ACC112 (cell line): ENCODE results near the gene SLC22A16.
"Not testable (repeated sequence)": the region's sequence is repeated elsewhere in the genome, so short reads cannot be mapped to it uniquely, and the experiment has no call there.

ENCODE experiments used
- H2AFZ ChIP-seq: fragments of 200-600 bp; sonication (generic); one replicate; pipeline ENCODE4 v1.6.0; 2017; ENCODE audit warnings: antibody characterized with exemption, low read length; ENCODE audit not compliant: unreplicated experiment
- H3K27ac ChIP-seq: fragments of 200-600 bp; sonication (generic); 2 replicates; pipeline ENCODE4 v1.5.1; 2014; ENCODE audit warnings: low read depth, mild to moderate bottlenecking, antibody characterized with exemption, low read length, moderate library complexity
- H3K27me3 ChIP-seq: fragments of 200-600 bp; sonication (generic); 2 replicates; pipeline ENCODE4 v1.6.1; 2014; ENCODE audit warnings: mild to moderate bottlenecking, antibody characterized with exemption, low read length, moderate library complexity, mixed read lengths; ENCODE audit not compliant: insufficient read depth
- H3K36me3 ChIP-seq: fragments of 200-600 bp; sonication (generic); 2 replicates; pipeline ENCODE4 v1.6.1; 2016; ENCODE audit warnings: mild to moderate bottlenecking, antibody characterized with exemption, low read length, moderate library complexity, mixed read lengths; ENCODE audit not compliant: insufficient read depth
- H3K4me1 ChIP-seq: fragments of 200-600 bp; sonication (generic); one replicate; pipeline ENCODE4 v1.6.1; 2016; ENCODE audit warnings: low read length, mixed read lengths; ENCODE audit not compliant: insufficient read depth, unreplicated experiment, control insufficient read depth
- H3K4me3 ChIP-seq: fragments of 200-600 bp; sonication (generic); 2 replicates; pipeline ENCODE4 v1.5.1; 2014; ENCODE audit warnings: mild to moderate bottlenecking, low read depth, low read length
- H3K79me2 ChIP-seq: fragments of 200-600 bp; sonication (generic); one replicate; pipeline ENCODE4 v1.6.0; 2016; ENCODE audit warnings: low read length; ENCODE audit not compliant: control insufficient read depth, unreplicated experiment, insufficient read depth

SLC22A16 gene

GRCh38 chr6:110471726-110472365 lies 4.6 kb downstream of the SLC22A16 start:
- no peak overlapping the region for H2AFZ ChIP-seq
- no peak overlapping the region for H3K27ac ChIP-seq
- no peaks in the 10 kb centered on the region for H3K79me2 ChIP-seq
- H3K4me3 ChIP-seq = no peak overlapping the region
- no peaks in the 10 kb centered on the region for H3K36me3 ChIP-seq
- H3K4me1 ChIP-seq = no peaks in the 10 kb centered on the region
- peaks cover 86% of the 10 kb centered on the region for H3K27me3 ChIP-seq

- Histone ChIP-seq H2AFZ (no peak overlapping the region), H3K27ac (no peak overlapping the region), H3K4me1 (no peaks in the 10 kb centered on the region), H3K79me2 (no peaks in the 10 kb centered on the region), H3K36me3 (0 out of 2 replicates have a peak, but pooled peaks cover 3% of the 10 kb centered on the region), H3K27me3 (peaks cover 82% of the 10 kb centered on the region), H3K4me3 (no peak overlapping the region)
These were observed 7.7 kb downstream of the SLC22A16 start for GRCh38 chr6:110468731-110469130.

- Histone ChIP-seq H3K36me3 (0 out of 2 replicates have a peak, but pooled peaks cover 3% of the 10 kb centered on the region), H3K79me2 (no peaks in the 10 kb centered on the region)
These were observed 8.8 kb downstream of the SLC22A16 start for GRCh38 chr6:110467566-110468140.

GRCh38 chr6:110462884-110463481 lies 13.4 kb downstream of the SLC22A16 start:
- H2AFZ ChIP-seq = no peak overlapping the region
- no peaks in the 10 kb centered on the region for H3K79me2 ChIP-seq
- H3K4me1 ChIP-seq = no peaks in the 10 kb centered on the region
- H3K36me3 ChIP-seq = 0 out of 2 replicates have a peak, but pooled peaks cover 3% of the 10 kb centered on the region
- no peak overlapping the region for H3K27ac ChIP-seq
- peaks cover 64% of the 10 kb centered on the region for H3K27me3 ChIP-seq
- H3K4me3 ChIP-seq = no peak overlapping the region

More at GRCh38 chr6:110467566-110468140, 8.8 kb downstream of the SLC22A16 start:
- no peaks in the 10 kb centered on the region for H3K4me1 ChIP-seq
- H3K4me3 ChIP-seq = no peak overlapping the region
- H2AFZ ChIP-seq = no peak overlapping the region
- no peak overlapping the region for H3K27ac ChIP-seq
- peaks cover 78% of the 10 kb centered on the region for H3K27me3 ChIP-seq

GRCh38 chr6:110461376-110461775 lies 15.0 kb downstream of the SLC22A16 start:
- H3K27ac ChIP-seq = no peak overlapping the region

GRCh38 chr6:110459137-110459536 lies 17.3 kb downstream of the SLC22A16 start:
- Histone ChIP-seq H3K27ac (no peak overlapping the region), H3K27me3 (peaks cover 26% of the 10 kb centered on the region; the same call in 1 of the 2 replicates), H3K4me3 (no peak overlapping the region), H2AFZ (no peak overlapping the region), H3K36me3 (0 out of 2 replicates have a peak, but pooled peaks cover under 1% of the 10 kb centered on the region), H3K4me1 (no peaks in the 10 kb centered on the region), H3K79me2 (no peaks in the 10 kb centered on the region)

More at GRCh38 chr6:110461376-110461775, 15.0 kb downstream of the SLC22A16 start:
- Histone ChIP-seq H3K4me3 (no peak overlapping the region), H2AFZ (no peak overlapping the region), H3K4me1 (no peaks in the 10 kb centered on the region), H3K27me3 (peaks cover 49% of the 10 kb centered on the region), H3K79me2 (no peaks in the 10 kb centered on the region), H3K36me3 (0 out of 2 replicates have a peak, but pooled peaks cover 3% of the 10 kb centered on the region)

GRCh38 chr6:110458476-110458875 lies 17.9 kb downstream of the SLC22A16 start:
- Histone ChIP-seq H3K27ac (no peak overlapping the region), H3K4me3 (no peak overlapping the region), H3K79me2 (no peaks in the 10 kb centered on the region), H3K27me3 (peaks cover 25% of the 10 kb centered on the region; the same call in 1 of the 2 replicates), H2AFZ (no peak overlapping the region), H3K36me3 (no peaks in the 10 kb centered on the region), H3K4me1 (no peaks in the 10 kb centered on the region)

- H3K36me3 ChIP-seq, H3K4me3 ChIP-seq, H3K4me1 ChIP-seq, H2AFZ ChIP-seq, H3K79me2 ChIP-seq, H3K27ac ChIP-seq: not testable (repeated sequence)
- peaks cover 26% of the 10 kb centered on the region for H3K27me3 ChIP-seq
These were observed 18.7 kb downstream of the SLC22A16 start for GRCh38 chr6:110457567-110458175.

- Histone ChIP-seq H3K27me3 (peaks cover 25% of the 10 kb centered on the region), H3K4me1 (no peaks in the 10 kb centered on the region), H3K36me3 (no peaks in the 10 kb centered on the region), H3K4me3 (no peak overlapping the region), H3K27ac (no peak overlapping the region), H3K79me2 (no peaks in the 10 kb centered on the region), H2AFZ (no peak overlapping the region)
These were observed 19.7 kb downstream of the SLC22A16 start for GRCh38 chr6:110456694-110457093.

- no peaks in the 10 kb centered on the region for H3K79me2 ChIP-seq
- H3K4me3 ChIP-seq = no peak overlapping the region
- H3K4me1 ChIP-seq = no peaks in the 10 kb centered on the region
- H3K36me3 ChIP-seq = no peaks in the 10 kb centered on the region
- H2AFZ ChIP-seq = no peak overlapping the region
- H3K27me3 ChIP-seq = peaks cover 60% of the 10 kb centered on the region
- H3K27ac ChIP-seq = no peak overlapping the region
These were observed 26.9 kb downstream of the SLC22A16 start for GRCh38 chr6:110449541-110449895.
